SK-N-SH treated with all-trans-retinoic acid at 6 μM for 48 hours (cell line): ENCODE data around the gene TFF3.

Experiments used
- ATAC-seq: fragments of 200-7000 bp; cut with Tn5 transposase; 3 replicates; pipeline ENCODE4 v1.9.1; 2020; ENCODE audit warnings: mild to moderate bottlenecking, moderate library complexity
- ARNTL ChIP-seq: fragments of 450-650 bp; formaldehyde crosslinking; IDR thresholded peaks from 2 replicates; pipeline ENCODE4 v1.5.0; 2020; ENCODE audit warnings: low read depth, mild to moderate bottlenecking, moderate library complexity, borderline replicate concordance
- BACH2 ChIP-seq: fragments of 250-450 bp; sonication (Bioruptor Pico); IDR thresholded peaks from 2 replicates; pipeline ENCODE4 v1.9.0; 2021; ENCODE audit warnings: mild to moderate bottlenecking, borderline replicate concordance
- CREB5 ChIP-seq: fragments of 250-450 bp; sonication (Bioruptor Pico); IDR thresholded peaks from 2 replicates; pipeline ENCODE4 v1.5.1; 2020; ENCODE audit warnings: low read depth, mild to moderate bottlenecking, moderate library complexity
- CSDC2 ChIP-seq: fragments of 250-450 bp; sonication (Bioruptor Pico); IDR thresholded peaks from 2 replicates; pipeline ENCODE4 v1.5.0; 2020; ENCODE audit warnings: mild to moderate bottlenecking, moderate library complexity
- ISL1 ChIP-seq: fragments of 250-450 bp; sonication (Bioruptor Pico); IDR thresholded peaks from 2 replicates; pipeline ENCODE4 v2.1.2; 2022; ENCODE audit warnings: mild to moderate bottlenecking, moderate library complexity
- OSR1 ChIP-seq: fragments of 250-450 bp; sonication (Bioruptor Pico); IDR thresholded peaks from 2 replicates; pipeline ENCODE4 v1.8.0; 2022; ENCODE audit warnings: moderate library complexity, mild to moderate bottlenecking, inconsistent platforms
- PPARA ChIP-seq: fragments of 250-450 bp; sonication (Bioruptor Pico); IDR thresholded peaks from 2 replicates; pipeline ENCODE4 v1.5.0; 2020; ENCODE audit warnings: mild to moderate bottlenecking, borderline replicate concordance
- RARB ChIP-seq: fragments of 250-450 bp; sonication (Bioruptor Pico); IDR thresholded peaks from 2 replicates; pipeline ENCODE4 v1.8.0; 2021; ENCODE audit warnings: mild to moderate bottlenecking, moderate library complexity
- TCF4 ChIP-seq: fragments of 250-450 bp; sonication (Bioruptor Pico); IDR thresholded peaks from 2 replicates; pipeline ENCODE4 v1.8.0; 2021; ENCODE audit warnings: mild to moderate bottlenecking, moderate library complexity, borderline replicate concordance
- TSHZ2 ChIP-seq: fragments of 250-450 bp; sonication (Bioruptor Pico); IDR thresholded peaks from 2 replicates; pipeline ENCODE4 v1.5.0; 2020; ENCODE audit warnings: mild to moderate bottlenecking, moderate library complexity
- ZC3H10 ChIP-seq: fragments of 250-450 bp; sonication (Bioruptor Pico); IDR thresholded peaks from 2 replicates; pipeline ENCODE4 v1.5.1; 2021; ENCODE audit warnings: mild to moderate bottlenecking, moderate library complexity
- ZFP3 ChIP-seq: fragments of 250-450 bp; sonication (Bioruptor Pico); IDR thresholded peaks from 2 replicates; pipeline ENCODE4 v1.5.0; 2020; ENCODE audit warnings: mild to moderate bottlenecking, moderate library complexity
- ZFP30 ChIP-seq: fragments of 450-650 bp; formaldehyde crosslinking; IDR thresholded peaks from 2 replicates; pipeline ENCODE4 v1.5.0; 2022; ENCODE audit warnings: mild to moderate bottlenecking, moderate library complexity
- ZNF70 ChIP-seq: fragments of 450-650 bp; formaldehyde crosslinking; IDR thresholded peaks from 2 replicates; pipeline ENCODE4 v1.5.0; 2020; ENCODE audit warnings: mild to moderate bottlenecking, moderate library complexity
- TF ChIP-seq, protein P1 (sequence below): fragments of 250-450 bp; sonication (Bioruptor Pico); IDR thresholded peaks from 2 replicates; pipeline ENCODE4 v1.8.0; 2020; ENCODE audit warnings: mild to moderate bottlenecking, moderate library complexity, borderline replicate concordance
- TF ChIP-seq, protein P2 (sequence below): fragments of 250-450 bp; sonication (Bioruptor Pico); IDR thresholded peaks from 2 replicates; pipeline ENCODE4 v1.8.0; 2021; ENCODE audit warnings: low read depth, mild to moderate bottlenecking, moderate library complexity, borderline replicate concordance
- TF ChIP-seq, protein P3 (sequence below): fragments of 250-450 bp; sonication (Bioruptor Pico); IDR thresholded peaks from 2 replicates; pipeline ENCODE4 v1.5.1; 2021; ENCODE audit warnings: mild to moderate bottlenecking, moderate library complexity

Gene TFF3

DNA sequence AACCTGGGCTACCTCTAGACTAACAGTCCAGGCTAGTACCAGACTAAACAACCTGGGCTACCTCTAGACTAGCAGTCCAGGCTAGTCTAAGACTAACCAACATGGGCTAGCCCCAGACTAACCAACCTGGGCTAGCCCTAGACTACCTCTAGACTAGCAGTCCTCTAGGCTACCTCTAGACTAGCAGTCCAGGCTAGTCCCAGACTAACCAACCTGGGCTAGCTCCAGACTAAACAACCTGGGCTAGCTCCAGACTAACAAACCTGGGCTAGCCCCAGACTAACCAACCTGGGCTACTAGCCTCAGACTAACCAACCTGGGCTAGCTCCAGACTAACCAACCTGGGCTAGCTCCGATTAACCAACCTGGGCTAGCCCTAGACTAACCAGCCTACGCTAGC, 33.6 kb upstream of the TFF3 start:
- ATAC-seq: no peak
- no peak for TF ChIP-seq PPARA

DNA sequence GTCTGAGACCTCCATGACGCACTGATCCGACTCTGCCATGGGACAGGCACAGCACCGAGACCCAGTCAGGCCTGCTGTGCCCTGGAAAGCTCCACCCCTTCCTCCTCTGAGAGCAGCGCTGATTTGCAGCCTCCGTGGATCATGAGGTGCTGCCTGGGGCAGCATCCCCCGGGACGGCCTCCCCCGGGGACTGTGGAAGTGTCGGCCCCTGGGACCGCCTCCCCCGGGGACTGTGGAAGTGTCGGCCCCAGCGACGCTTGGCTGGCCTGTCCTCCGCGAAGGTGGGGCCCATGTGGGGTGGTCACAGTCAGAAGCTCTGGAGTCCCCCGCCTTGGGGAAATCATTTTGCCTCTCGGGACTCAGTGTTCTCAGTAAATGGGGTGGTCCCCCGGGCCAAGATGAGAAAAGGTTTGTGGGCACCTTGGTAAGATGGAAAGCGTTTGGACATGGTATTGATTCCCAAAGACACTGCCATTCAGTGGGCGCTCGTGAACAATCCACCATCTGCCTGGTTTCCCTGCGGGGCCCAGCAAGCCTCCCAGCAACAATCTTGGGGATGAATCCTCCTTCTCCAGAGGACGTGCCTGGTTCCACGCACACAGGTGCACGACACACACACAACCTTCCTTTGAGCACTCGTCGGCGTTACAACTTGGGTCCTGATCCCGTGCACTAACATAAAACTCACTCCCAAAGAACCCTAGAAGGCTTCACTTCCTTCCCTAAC, 32.6 kb upstream of the TFF3 start:
- TF ChIP-seq ZFP30 (CRISPR knock-in tag) (no peak), TSHZ2 (CRISPR knock-in tag) (no peak), CREB5 (no peak), ZC3H10 (no peak), ARNTL (CRISPR knock-in tag) (no peak), ZNF70 (CRISPR knock-in tag) (no peak), CSDC2 (no peak), PPARA (no peak)
- TF ChIP-seq, protein P1, sequence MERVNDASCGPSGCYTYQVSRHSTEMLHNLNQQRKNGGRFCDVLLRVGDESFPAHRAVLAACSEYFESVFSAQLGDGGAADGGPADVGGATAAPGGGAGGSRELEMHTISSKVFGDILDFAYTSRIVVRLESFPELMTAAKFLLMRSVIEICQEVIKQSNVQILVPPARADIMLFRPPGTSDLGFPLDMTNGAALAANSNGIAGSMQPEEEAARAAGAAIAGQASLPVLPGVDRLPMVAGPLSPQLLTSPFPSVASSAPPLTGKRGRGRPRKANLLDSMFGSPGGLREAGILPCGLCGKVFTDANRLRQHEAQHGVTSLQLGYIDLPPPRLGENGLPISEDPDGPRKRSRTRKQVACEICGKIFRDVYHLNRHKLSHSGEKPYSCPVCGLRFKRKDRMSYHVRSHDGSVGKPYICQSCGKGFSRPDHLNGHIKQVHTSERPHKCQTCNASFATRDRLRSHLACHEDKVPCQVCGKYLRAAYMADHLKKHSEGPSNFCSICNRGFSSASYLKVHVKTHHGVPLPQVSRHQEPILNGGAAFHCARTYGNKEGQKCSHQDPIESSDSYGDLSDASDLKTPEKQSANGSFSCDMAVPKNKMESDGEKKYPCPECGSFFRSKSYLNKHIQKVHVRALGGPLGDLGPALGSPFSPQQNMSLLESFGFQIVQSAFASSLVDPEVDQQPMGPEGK (CRISPR knock-in tag): no peak
- TF ChIP-seq, all 23 proteins: peak for 0
- no peak for ATAC-seq

DNA sequence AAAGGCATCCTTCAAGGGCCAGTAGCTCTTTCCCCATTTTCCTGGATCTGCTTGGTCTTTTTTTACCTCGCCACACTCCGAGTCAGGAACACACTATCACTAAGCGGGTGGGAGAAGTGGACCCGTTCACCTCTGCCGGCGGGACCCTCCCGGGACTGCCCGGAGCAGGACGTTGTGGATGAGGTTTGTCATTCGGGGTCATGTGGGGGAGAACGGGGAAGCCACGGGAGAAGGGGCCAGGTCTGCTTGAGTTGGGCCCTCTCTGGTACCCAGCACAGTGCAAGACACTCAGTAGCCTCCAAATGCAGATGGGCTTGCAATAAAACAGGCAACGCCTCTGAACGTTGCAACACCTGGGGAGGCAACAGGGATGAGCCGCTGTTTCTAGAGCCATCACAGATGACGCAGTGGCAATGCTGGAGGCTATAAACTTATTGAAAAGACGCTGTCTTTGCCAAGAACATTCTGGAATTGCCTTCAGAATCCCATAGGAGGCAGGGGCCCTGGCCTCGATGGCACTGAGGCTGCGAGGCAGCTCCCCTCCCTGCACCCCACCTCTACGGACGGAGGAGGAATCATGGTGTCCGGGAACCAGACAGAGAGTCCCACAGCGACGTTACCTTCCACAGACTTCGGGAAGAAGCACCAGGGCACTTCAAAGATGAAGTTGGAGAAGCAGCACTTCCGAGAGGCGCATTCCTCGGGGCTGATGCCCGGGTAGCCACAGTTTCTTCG, 31.8 kb upstream of the TFF3 start:
- no peak for TF ChIP-seq TCF4 (CRISPR knock-in tag)
- TF ChIP-seq CSDC2: no peak
- no peak for TF ChIP-seq ZFP3 (CRISPR knock-in tag)
- TF ChIP-seq CREB5: no peak
- TF ChIP-seq TSHZ2 (CRISPR knock-in tag): no peak
- no peak for TF ChIP-seq ZFP30 (CRISPR knock-in tag)
- TF ChIP-seq OSR1 (CRISPR knock-in tag): no peak
- TF ChIP-seq, protein P2, sequence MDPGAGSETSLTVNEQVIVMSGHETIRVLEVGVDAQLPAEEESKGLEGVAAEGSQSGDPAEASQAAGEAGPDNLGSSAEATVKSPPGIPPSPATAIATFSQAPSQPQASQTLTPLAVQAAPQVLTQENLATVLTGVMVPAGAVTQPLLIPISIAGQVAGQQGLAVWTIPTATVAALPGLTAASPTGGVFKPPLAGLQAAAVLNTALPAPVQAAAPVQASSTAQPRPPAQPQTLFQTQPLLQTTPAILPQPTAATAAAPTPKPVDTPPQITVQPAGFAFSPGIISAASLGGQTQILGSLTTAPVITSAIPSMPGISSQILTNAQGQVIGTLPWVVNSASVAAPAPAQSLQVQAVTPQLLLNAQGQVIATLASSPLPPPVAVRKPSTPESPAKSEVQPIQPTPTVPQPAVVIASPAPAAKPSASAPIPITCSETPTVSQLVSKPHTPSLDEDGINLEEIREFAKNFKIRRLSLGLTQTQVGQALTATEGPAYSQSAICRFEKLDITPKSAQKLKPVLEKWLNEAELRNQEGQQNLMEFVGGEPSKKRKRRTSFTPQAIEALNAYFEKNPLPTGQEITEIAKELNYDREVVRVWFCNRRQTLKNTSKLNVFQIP: no peak
- TF ChIP-seq ZC3H10: no peak
- no peak for TF ChIP-seq BACH2 (CRISPR knock-in tag)
- TF ChIP-seq RARB: no peak
- TF ChIP-seq, protein P3, sequence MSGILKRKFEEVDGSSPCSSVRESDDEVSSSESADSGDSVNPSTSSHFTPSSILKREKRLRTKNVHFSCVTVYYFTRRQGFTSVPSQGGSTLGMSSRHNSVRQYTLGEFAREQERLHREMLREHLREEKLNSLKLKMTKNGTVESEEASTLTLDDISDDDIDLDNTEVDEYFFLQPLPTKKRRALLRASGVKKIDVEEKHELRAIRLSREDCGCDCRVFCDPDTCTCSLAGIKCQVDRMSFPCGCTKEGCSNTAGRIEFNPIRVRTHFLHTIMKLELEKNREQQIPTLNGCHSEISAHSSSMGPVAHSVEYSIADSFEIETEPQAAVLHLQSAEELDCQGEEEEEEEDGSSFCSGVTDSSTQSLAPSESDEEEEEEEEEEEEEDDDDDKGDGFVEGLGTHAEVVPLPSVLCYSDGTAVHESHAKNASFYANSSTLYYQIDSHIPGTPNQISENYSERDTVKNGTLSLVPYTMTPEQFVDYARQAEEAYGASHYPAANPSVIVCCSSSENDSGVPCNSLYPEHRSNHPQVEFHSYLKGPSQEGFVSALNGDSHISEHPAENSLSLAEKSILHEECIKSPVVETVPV (CRISPR knock-in tag): no peak
- TF ChIP-seq ISL1: no peak
- no peak for ATAC-seq
